NOMO-1 treated with dmso at 0.1 percent for 144 hours (cell line): ENCODE data around the gene PHKA2.
A peak's percentile ranks its signal among the peaks of the same experiment; 100 is the strongest.

Experiments used
- DNase-seq: peaks from one replicate; lab custom pipeline; 2025; ENCODE audit not compliant: unreplicated experiment; lab: John Stamatoyannopoulos, UW

PHKA2 gene

DNA sequence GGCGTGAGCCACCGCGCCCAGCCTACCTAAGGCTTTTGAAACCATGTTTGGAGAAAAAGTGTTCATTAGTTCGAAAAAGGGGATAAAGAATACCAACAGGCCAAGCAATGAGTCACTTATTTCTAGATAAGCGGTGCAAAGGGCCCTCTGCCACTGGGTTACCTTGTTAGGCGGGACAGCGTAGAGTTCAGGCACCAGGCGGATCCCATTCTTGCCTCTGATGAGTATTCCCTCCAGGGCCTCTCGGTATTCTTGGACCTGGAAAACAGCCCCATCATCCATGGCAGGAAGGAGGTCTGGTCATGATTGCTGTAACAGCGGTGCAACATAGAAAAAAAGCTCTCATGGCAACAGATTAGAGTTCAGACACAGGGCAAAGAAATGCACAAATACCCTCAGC, 48.0 kb downstream of the PHKA2 start:
- DNase-seq, result no peak

DNA sequence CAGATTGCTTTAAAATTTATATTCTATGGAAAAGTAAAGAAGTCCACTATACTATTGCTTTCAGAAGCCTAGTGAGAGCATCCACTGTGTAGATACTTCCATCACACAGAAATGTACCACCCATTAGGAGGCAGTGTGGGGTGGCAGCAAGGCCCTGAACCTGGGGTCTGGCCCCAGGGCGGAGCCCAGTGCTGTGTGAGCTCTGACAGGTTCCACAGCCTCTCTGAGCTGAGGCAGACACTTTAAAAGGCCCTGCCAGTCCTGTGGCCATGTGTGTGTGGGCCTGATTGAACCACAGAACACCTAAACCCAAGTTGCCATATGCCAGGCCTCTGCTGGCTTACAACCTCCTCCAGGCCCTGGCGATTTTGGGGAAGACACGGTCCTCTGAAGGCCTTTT, 49.2 kb downstream of the PHKA2 start:
- no peak for DNase-seq

- DNase-seq, result no peak
These were observed 50.3 kb downstream of the PHKA2 start for GRCh38 chrX:18933617-18934016.

GRCh38 chrX:18931972-18932371, 51.9 kb downstream of the PHKA2 start:
- DNase-seq, result peak; percentile 10

DNA sequence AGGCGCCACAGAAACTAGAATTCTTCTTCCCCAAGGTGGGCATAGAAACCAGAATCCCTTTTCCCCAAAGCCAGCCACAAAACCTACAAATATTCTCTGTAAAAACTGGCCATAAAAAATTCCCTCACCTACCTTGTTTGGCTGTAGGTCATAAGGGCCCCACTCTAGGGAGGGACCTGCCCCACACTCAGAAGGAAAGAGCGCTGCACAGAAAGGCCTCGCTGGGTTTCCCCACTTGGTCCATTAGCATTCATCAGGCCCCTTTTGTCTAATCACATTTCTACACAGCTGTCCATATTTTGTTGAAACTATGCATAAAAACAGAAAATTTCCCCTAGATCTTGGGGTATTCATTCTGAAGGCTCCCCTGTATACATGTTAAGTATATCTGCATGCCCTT, 54.1 kb downstream of the PHKA2 start:
- no peak for DNase-seq

GRCh38 chrX:18927558-18927957, 56.4 kb downstream of the PHKA2 start:
- DNase-seq, result no peak

DNA sequence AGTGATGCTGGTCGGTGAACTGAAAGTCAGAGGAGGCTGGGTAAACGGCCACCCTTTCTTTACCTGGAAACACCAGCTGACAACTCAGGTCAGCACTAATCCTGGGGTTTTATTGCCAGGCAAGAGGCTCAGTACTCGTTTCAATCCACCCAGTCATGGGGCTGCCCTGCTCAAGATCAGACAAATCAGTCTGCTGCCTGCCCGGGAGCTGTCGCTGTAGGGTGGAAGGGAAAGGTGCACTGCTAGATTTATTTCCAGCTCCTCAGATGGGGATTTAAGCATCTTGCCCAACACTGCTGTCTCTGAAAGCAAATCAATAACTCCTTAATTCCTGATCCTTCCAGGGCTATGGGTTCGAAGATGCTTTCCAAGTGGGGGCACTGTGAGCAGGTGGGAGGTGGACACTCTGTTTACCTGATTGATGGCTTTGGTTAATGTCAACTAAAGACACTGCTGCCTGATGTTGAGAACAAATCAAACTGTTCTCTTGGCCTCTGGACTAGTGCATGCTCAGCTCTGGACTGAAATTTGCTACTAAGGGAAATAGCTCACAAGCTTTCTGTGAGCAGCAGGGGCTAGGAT, 59.3 kb downstream of the PHKA2 start:
- no peak for DNase-seq

- no peak for DNase-seq
These were observed 63.3 kb downstream of the PHKA2 start for GRCh38 chrX:18920566-18920965.

DNA sequence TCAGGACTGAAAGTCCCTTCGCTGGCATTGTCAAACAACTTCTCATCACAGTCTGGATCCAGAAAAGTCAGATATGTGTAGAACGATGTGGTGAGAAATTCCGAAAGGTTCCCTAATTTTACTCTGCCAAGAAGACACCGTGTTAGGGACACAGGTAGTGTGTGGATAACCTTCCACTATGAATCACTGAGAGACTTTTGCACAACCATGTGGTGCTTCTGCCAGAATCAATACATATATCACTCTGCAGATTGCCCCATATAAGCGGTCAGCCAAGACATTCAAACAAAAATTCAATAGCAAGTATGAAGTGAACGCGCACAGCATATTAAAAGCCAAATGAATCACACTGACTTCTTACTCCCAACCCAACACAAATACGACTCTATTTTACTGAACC, 63.8 kb downstream of the PHKA2 start:
- no peak for DNase-seq

- DNase-seq, result no peak
These were observed 66.1 kb downstream of the PHKA2 start for GRCh38 chrX:18917831-18918230.

DNA sequence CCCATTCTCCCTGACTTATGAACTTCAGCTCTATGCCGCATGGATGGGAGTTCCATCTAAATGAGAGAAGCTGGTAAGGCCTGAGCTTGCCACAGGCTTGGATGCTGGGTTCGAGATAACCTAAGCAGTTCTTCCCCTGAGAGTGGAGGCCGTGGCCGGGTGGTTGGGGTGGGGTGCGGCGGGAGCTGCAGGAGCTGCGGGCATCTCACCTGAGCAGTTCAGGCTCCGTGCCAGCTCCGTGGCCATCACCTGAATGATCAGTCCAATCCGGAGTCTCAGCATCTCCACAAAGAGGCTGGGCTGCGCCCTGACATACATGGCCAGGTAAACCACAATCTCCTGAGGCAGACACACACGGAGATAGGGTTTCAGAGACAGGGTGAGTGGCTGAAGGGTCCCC, 77.6 kb downstream of the PHKA2 start:
- DNase-seq, result no peak

- DNase-seq, result no peak
These were observed 83.4 kb downstream of the PHKA2 start for GRCh38 chrX:18900401-18900976.

GRCh38 chrX:18899796-18900380, 84.0 kb downstream of the PHKA2 start:
- peak; percentile 36 for DNase-seq

GRCh38 chrX:18898492-18898891, 85.4 kb downstream of the PHKA2 start:
- DNase-seq, result peak; percentile 67

- DNase-seq, result no peak
These were observed 85.8 kb downstream of the PHKA2 start for GRCh38 chrX:18898091-18898490.

DNA sequence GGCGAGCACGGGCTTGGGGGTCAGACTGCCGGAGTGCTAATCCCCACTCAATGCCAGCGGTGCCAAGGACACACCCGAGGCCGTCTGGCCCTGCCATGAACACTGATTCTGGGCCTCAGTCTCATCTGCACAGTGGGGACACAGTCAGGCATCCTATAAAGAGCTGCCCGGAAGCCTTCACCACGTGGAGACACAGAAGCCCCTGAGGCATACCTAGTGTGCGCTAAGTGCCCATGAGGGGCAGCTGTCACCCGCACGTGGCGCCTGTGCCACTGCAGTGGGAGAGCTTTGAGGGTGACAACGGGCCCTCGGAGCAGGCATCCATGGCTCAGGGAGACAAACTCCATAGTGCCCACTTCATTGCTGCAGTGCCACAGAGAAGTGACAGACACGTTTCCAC, 86.3 kb downstream of the PHKA2 start:
- no peak for DNase-seq

DNA sequence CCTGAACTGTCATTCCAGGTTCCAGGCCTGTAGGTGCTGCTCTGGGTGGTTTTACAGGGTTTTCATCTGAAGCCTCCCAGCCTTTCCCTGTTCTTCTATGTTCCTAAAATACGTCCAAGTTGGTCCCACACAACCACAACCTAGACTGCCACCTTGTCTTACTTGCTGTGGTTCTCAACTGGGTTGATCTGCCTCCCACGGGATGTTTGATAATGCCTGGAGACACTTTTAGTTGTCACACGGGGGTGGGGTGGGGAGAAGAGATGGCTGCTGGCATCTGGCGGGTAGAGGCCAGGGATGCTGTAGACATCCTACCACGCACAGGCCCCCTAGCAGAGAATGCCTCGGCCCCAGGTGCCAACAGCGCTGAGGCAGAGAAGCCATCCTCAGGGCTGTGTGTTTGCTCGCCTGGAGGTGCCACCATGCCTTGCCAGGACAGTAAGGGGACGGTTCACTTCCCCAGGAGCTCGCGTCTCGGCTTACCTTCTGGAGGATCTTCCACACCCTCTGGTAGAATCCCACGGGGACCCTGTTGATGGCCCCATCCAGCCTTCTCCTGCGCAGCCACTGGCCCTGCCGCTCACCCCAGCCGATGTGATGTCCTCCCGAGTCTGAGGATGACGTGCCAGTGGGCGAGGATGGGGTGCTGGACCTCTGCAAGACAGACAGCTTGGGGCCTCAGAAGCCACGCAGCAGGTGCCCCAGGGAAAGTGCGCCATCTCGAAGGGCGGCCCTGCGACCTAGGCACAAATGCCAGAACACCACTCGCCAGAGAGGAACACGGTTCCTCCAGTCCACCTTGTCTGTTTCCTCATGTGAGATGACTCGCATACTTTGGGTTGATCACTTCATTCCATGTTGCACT, 87.0 kb downstream of the PHKA2 start:
- no peak for DNase-seq

GRCh38 chrX:18895189-18895951, 88.5 kb downstream of the PHKA2 start:
- no peak for DNase-seq

DNA sequence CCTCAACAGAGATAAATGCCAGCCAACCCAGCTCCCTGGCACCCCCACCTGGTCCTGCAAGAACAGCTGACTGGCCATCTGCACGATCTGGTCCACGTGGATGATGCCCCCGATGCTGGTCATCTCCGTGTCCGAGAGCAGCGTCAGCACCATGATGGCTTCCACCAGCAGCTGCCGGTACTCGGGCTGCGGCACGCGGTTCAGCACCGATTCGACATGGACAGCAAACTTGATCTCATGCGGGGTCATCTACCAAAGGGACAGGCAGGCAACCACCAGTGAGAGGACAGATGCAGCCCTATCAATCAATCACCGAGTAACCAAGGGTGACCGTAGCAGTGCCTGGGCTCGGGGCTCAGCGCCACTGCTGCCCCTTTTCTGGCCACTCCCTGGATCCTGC, 89.8 kb downstream of the PHKA2 start:
- DNase-seq, result no peak

- DNase-seq, result no peak
These were observed 90.4 kb downstream of the PHKA2 start for GRCh38 chrX:18893536-18893935.

GRCh38 chrX:18892899-18893298, 91.0 kb downstream of the PHKA2 start:
- no peak for DNase-seq
